T-helper 1 cell treated with Interleukin-12 subunit alpha and Interleukin-12 subunit beta and Interleukin-4 antibody, amounts not matched to agents 30 μg/mL and 1 μg/mL, for 36 hours (primary cell): ENCODE data around the gene HS3ST1.
"Not testable (repeated sequence)": the region's sequence is repeated elsewhere in the genome, so short reads cannot be mapped to it uniquely, and the experiment has no call there.

ENCODE experiments used
- H3K27ac Mint-ChIP-seq: one replicate; pipeline ENCODE4 v1.8.0; 2021; ENCODE audit warnings: mild to moderate bottlenecking, mixed read lengths
- H3K27me3 Mint-ChIP-seq: one replicate; pipeline ENCODE4 v1.8.0; 2021; ENCODE audit warnings: low read depth, mixed read lengths
- H3K36me3 Mint-ChIP-seq: one replicate; pipeline ENCODE4 v1.8.0; 2021; ENCODE audit warnings: low read depth, mixed read lengths
- H3K4me1 Mint-ChIP-seq: one replicate; pipeline ENCODE4 v1.8.0; 2021; ENCODE audit warnings: low read depth, mixed read lengths
- H3K4me3 Mint-ChIP-seq: one replicate; pipeline ENCODE4 v1.8.0; 2021; ENCODE audit warnings: mild to moderate bottlenecking, moderate library complexity, mixed read lengths
- H3K9me3 Mint-ChIP-seq: one replicate; pipeline ENCODE4 v1.8.0; 2021; ENCODE audit warnings: mixed read lengths

HS3ST1 gene

DNA sequence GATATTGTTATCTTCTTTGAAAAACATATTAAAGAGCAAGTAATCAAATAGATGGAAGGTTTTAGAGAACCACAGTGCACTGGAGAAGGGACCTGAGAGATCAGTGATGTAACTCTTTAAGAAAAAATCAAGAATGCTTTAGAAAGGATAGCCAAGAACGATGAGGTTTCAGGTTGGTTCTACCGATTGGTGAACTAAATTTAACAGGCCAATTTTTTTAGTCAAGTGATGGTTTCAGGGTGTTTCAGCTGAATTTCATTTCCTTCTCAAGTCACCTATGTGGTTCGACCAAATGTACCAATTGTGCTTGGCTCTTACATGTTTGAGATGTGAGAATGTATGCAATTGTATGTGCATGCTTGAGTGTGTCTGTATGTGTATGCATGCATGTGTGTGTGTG is 26.5 kb downstream of the HS3ST1 start:
- Mint-ChIP-seq H3K36me3 (no peaks in the 10 kb centered on the region), H3K9me3 (no peaks in the 10 kb centered on the region), H3K27ac (no peak overlapping the region), H3K4me3 (no peak overlapping the region), H3K4me1 (no peaks in the 10 kb centered on the region), H3K27me3 (no peaks in the 10 kb centered on the region)

DNA sequence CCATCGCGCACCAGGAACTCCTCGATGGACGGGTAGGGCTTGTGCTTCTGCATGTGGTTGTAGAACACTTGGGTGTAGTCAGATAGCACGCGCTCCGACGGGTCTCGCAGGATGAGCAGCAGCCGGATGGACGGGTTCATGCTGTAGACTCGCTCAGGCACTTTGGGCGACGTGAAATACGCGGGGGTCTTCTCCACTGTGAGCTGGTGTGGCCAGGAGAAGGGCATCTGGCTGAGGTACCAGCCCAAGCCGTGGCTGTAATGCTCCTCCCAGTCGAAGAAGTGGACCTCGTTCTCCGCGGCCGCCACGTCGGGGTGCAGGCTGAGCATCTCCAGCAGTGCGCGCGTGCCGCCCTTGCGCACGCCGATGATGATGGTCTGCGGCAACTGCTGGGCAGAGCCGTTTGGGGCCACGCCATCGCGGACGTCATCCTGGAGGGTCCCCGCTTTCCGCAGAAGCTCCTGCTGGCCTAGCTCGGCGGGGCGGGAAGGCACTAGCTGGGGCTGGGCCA is 29.2 kb downstream of the HS3ST1 start:
- Mint-ChIP-seq H3K4me3 (no peak overlapping the region), H3K9me3 (no peaks in the 10 kb centered on the region), H3K36me3 (no peaks in the 10 kb centered on the region), H3K27ac (no peak overlapping the region), H3K4me1 (no peaks in the 10 kb centered on the region), H3K27me3 (no peaks in the 10 kb centered on the region)

DNA sequence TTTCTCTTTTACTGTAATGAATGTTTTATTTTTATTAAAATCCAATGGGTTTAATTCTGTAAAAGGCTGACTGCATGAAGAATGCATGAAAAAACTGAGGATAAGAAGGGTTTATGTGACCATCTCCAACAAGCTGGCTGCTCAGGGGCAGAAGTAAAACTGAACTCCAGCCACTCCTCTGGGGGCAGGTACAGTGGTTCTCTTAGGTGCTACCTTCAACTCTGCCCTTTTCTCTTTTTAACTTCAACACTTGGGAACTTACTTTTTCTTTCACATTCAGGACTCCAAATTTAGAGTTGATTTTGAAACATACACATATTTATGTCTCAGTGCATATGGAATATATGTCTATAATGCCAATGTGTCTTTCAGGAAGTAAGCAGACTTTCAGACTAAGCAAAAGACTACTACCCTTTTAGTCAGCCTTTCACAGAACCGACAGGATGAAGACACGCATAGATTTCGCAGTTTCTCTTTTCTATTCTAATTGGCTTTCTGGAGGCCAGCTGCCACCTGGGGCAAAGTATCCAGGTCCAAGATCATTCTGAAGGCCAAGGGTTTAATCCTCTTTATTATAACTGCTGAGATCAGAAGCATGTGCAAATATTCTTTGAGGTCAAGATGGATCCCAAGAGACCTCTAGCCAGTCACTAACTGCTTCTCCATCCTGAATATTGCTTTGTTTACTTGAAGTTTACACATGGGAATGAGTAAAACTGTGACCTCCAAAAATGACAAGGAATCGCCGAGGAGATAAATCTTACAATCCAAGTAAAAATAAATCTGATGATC is 30.7 kb downstream of the HS3ST1 start:
- Mint-ChIP-seq H3K4me1 (no peaks in the 10 kb centered on the region), H3K27ac (no peak overlapping the region)

DNA sequence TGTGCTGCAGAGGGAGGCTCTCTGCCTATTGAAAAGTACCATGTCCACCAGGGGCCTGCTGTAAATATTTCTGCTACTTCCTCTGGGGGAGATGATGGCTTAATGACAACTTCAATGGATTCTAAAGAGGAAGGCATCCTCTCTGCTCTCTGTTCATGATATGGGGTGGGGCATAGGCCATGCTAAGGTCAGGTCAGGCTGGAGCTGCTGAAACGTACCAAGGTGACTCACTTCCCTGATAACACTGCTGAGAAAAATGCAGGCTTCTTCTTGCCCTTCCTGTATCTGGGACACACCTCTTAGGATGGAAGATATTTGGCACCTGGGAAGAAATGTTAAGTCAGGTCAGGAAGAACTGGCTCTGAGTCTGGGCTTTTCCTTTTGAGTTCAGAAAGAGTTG is 31.5 kb downstream of the HS3ST1 start:
- Mint-ChIP-seq H3K27ac (no peak overlapping the region), H3K27me3 (no peaks in the 10 kb centered on the region), H3K4me3 (no peak overlapping the region), H3K4me1 (no peaks in the 10 kb centered on the region), H3K9me3 (no peaks in the 10 kb centered on the region), H3K36me3 (no peaks in the 10 kb centered on the region)

More for the DNA sequence above, 30.7 kb downstream of the HS3ST1 start:
- Mint-ChIP-seq H3K27me3 (no peaks in the 10 kb centered on the region), H3K36me3 (no peaks in the 10 kb centered on the region), H3K4me3 (no peak overlapping the region), H3K9me3 (no peaks in the 10 kb centered on the region)

DNA sequence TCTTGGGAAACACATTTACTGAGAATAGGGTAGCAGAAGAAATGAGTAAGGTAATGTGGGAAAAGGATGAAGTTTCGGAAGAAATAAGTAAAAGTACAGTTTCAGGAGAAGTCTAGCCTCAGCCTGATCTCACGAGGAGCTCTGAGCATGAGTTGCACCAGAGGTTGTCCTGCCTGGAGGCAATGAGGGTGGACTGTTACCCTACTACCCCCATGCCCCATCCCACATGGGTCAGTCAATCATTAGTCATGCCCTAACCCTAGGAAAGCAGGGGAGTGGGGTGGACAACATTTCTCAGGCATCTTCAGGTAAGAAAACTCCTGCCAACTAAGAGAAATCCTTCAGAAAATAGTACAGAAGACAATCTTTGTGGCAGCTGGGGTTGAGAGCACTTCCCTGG is 35.1 kb downstream of the HS3ST1 start:
- no peaks in the 10 kb centered on the region for H3K27me3 Mint-ChIP-seq
- no peak overlapping the region for H3K4me3 Mint-ChIP-seq
- H3K36me3 Mint-ChIP-seq, result no peaks in the 10 kb centered on the region
- H3K27ac Mint-ChIP-seq, result no peak overlapping the region
- H3K4me1 Mint-ChIP-seq, result no peaks in the 10 kb centered on the region
- no peaks in the 10 kb centered on the region for H3K9me3 Mint-ChIP-seq

DNA sequence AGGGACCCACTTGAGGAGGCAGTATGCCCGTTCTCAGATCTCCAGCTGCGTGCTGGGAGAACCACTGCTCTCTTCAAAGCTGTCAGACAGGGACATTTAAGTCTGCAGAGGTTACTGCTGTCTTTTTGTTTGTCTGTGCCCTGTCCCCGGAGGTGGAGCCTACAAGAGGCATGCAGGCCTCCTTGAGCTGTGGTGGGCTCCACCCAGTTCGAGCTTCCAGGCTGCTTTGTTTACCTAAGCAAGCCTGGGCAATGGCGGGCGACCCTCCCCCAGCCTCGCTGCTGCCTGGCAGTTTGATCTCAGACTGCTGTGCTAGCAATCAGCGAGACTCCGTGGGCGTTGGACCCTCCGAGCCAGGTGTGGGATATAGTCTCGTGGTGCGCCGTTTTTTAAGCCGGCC is 44.6 kb downstream of the HS3ST1 start:
- H3K4me3 Mint-ChIP-seq, H3K4me1 Mint-ChIP-seq, H3K27ac Mint-ChIP-seq, H3K27me3 Mint-ChIP-seq, H3K36me3 Mint-ChIP-seq, H3K9me3 Mint-ChIP-seq: not testable (repeated sequence)

DNA sequence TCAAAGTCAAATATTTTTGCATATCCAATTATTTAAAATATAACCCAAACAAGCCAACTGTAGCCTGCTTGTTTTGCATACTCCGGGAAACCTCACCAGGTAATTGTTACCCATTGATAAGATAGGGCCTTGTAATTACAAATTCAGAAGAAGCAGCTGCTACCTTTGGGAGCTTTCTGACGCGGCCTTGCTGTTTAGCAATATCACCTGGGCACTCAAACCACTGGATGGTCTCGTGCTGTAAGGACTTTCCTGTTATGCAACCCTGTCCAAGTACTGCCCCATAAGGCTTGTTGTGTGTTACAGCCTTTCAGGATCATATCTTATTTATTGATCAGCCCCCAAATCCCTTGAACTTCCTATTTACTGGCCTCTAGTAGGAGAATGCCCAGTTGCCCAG is 52.1 kb downstream of the HS3ST1 start:
- Mint-ChIP-seq H3K4me1 (no peaks in the 10 kb centered on the region), H3K9me3 (peaks cover 5% of the 10 kb centered on the region)

DNA sequence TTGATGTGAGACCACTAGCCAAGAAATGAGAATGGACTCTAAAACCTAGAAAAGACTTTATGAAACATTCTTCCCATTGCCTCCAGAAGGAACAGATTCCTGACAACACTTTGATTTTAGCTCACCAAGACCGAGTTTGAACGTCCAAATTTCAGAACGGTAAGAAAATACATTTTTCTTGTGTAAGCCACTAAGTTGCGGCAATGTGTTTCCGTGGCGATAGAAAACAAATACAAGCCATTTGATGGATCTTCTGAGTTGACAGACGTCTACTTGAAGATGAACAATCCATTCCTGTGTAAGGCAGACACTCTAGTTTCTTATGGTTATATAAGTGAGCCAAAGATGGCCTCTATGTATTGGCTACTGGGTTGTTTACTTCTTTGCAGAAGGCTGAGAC is 52.5 kb downstream of the HS3ST1 start:
- H3K4me1 Mint-ChIP-seq, result no peaks in the 10 kb centered on the region
- H3K9me3 Mint-ChIP-seq, result peaks cover 5% of the 10 kb centered on the region
- no peak overlapping the region for H3K27ac Mint-ChIP-seq
- no peaks in the 10 kb centered on the region for H3K27me3 Mint-ChIP-seq
- no peaks in the 10 kb centered on the region for H3K36me3 Mint-ChIP-seq
- no peak overlapping the region for H3K4me3 Mint-ChIP-seq

More for the DNA sequence above, 52.1 kb downstream of the HS3ST1 start:
- Mint-ChIP-seq H3K4me3 (no peak overlapping the region), H3K27me3 (no peaks in the 10 kb centered on the region), H3K36me3 (no peaks in the 10 kb centered on the region), H3K27ac (no peak overlapping the region)

DNA sequence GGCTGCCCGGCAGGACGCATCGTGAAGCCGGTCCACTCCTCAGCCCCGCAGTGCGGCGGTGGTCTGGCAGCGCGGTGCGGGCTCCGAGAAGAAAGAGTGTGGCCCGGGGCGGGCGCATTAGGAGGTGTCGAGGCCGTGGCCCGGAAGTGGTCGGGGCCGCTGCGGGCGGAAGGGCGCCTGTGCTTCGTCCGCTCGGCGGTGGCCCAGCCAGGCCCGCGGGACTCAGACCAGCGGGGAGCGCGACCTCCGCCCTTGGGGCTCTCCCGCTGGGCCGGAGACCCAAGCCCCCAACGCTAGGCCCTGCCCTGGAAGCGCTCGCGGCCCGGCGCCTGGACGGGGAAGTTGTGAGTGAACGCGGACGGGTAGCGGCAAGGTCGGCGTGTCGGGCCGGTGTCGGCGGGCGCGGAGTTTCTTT is 60.0 kb downstream of the HS3ST1 start:
- H3K36me3 Mint-ChIP-seq, result no peaks in the 10 kb centered on the region
- H3K4me3 Mint-ChIP-seq, result no peak overlapping the region
- no peak overlapping the region for H3K27ac Mint-ChIP-seq
- H3K9me3 Mint-ChIP-seq, result no peaks in the 10 kb centered on the region
- no peaks in the 10 kb centered on the region for H3K4me1 Mint-ChIP-seq
- H3K27me3 Mint-ChIP-seq, result peaks cover 8% of the 10 kb centered on the region

DNA sequence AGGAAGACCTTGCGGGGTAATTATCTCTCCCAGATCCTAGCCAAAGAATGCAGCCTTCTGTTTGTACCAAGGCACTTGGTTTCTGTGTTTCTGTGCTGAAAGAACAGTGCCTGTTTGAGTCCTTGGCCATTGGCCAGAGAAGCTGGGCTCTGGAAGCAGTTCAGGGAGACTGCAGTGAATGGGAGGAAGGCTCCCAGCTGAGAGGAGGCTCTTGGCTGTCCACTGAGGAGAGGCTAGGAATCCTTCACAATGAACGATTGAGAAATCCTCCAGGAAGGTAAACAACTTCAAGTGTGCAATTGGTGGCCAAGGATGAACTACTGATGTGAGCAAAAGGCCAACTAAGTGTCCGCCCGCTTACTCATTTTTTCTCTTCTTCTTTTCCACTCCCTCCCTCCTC is 61.3 kb downstream of the HS3ST1 start:
- H3K4me3 Mint-ChIP-seq, result no peak overlapping the region
- H3K9me3 Mint-ChIP-seq, result no peaks in the 10 kb centered on the region
- H3K4me1 Mint-ChIP-seq, result no peaks in the 10 kb centered on the region
- no peaks in the 10 kb centered on the region for H3K36me3 Mint-ChIP-seq
- H3K27me3 Mint-ChIP-seq, result peaks cover 8% of the 10 kb centered on the region
- H3K27ac Mint-ChIP-seq, result no peak overlapping the region

DNA sequence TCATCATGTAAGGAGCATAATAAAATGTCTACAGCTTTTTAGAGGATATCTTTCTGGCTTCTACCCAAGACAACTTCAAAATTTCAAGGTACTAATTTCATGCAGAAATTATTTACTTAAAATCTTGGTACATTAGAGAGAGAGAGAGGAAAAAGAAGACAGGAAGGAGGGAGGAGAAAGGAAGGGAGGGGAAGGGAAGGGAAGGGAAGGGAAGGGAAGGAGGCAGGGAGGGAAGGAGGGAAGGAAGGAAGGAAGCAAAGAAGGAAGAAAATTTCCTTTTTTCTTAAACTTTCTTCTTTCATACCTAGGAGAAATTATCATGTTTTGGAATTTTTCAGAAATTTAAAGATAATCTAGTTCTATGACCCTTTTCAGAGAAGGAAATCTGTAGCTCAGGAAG is 61.8 kb downstream of the HS3ST1 start:
- Mint-ChIP-seq H3K9me3 (no peaks in the 10 kb centered on the region), H3K27me3 (peaks cover 8% of the 10 kb centered on the region), H3K4me1 (no peaks in the 10 kb centered on the region), H3K4me3 (no peak overlapping the region), H3K36me3 (no peaks in the 10 kb centered on the region), H3K27ac (no peak overlapping the region)

DNA sequence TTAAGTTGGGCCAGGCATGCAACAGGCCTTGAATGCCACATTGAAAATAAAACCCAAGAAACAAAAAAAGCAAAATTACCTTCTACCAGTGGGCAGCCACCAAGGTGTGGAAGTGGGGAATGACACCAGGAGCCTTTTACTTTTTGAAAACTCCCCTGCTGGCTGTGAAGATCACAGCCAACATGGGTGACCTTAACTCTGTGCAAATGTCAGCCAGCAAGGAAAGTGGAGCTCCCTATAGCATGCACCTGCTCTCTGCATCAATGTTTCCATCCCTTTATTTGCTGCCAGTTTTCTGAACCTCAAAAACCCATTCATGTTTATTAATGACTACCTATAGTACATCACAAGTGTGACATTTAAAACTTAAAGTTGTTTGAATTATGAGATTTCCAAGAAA is 63.7 kb downstream of the HS3ST1 start:
- no peak overlapping the region for H3K27ac Mint-ChIP-seq
- H3K4me3 Mint-ChIP-seq, result no peak overlapping the region
- peaks cover 8% of the 10 kb centered on the region for H3K27me3 Mint-ChIP-seq
- H3K4me1 Mint-ChIP-seq, result no peaks in the 10 kb centered on the region
- H3K36me3 Mint-ChIP-seq, result no peaks in the 10 kb centered on the region
- no peaks in the 10 kb centered on the region for H3K9me3 Mint-ChIP-seq

DNA sequence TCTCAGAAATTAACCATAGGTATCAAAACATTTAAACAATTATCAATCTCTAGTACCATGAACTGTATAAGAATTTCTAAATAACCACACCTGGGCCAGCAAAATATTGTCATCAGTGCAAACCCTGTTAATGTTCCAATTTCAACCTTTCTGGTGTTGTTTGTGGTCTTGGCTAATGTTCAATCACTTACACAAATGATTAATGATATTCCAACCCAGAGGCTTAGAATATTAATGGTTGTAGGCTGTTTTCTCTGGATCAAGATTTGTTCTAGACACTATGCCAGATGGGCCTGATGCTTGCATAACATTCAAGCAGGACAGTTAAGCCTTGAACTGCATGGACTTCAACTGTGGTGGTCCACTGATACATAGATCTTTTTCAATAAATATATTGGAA is 69.1 kb downstream of the HS3ST1 start:
- Mint-ChIP-seq H3K27ac (no peak overlapping the region), H3K27me3 (no peaks in the 10 kb centered on the region), H3K9me3 (no peaks in the 10 kb centered on the region), H3K4me1 (no peaks in the 10 kb centered on the region), H3K36me3 (no peaks in the 10 kb centered on the region), H3K4me3 (no peak overlapping the region)

DNA sequence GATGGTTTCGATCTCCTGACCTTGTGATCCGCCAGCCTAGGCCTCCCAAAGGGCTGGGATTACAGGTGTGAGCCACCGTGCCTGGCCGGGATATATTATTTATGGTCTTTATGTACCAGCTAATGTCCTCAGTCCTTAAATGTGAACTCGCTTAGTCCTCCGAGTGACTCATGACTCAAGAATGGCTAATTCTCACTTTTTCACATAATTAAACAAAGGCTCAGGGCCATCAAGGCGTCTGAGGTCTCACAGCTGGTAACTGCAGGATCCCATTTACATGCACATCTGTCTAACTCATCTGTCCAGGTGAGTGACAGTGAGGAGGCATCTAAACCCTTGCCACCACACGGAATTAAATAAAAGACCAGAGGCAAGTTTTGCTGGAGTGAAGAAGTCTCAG is 73.5 kb downstream of the HS3ST1 start:
- Mint-ChIP-seq H3K36me3 (no peaks in the 10 kb centered on the region), H3K4me1 (no peaks in the 10 kb centered on the region)

DNA sequence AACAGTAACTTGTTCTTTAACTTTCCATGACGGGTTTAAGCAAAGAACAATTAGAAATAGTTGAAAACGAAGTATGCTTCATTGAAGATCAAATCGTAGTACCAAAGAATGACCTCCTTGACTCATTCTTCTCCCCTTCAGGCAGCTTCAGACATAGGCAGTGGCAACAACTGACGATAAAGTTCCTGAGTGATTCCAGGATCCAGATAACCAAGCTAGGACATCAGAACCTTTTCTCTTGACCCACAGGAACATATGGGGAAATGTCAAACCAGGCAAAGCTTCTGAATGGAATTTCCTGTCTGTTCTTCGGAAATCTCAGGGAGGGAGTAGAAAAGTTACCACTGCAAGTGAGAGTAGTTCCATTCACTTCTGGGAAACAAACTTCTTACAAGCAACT is 74.2 kb downstream of the HS3ST1 start:
- H3K9me3 Mint-ChIP-seq, result no peaks in the 10 kb centered on the region
- no peaks in the 10 kb centered on the region for H3K27me3 Mint-ChIP-seq
- H3K4me3 Mint-ChIP-seq, result no peak overlapping the region
- no peaks in the 10 kb centered on the region for H3K4me1 Mint-ChIP-seq
- H3K36me3 Mint-ChIP-seq, result no peaks in the 10 kb centered on the region
- no peak overlapping the region for H3K27ac Mint-ChIP-seq

More for the DNA sequence above, 73.5 kb downstream of the HS3ST1 start:
- Mint-ChIP-seq H3K4me3 (no peak overlapping the region), H3K27ac (no peak overlapping the region), H3K9me3 (no peaks in the 10 kb centered on the region), H3K27me3 (no peaks in the 10 kb centered on the region)
